Smooth muscle cell (in vitro differentiated cells): ENCODE measurements around the gene MARK1. TPM values are rescaled to one million over a fixed set of nuclear protein-coding genes. Genes with fewer than 3 reads are reported as not detected.

ENCODE experiments used
- DNase-seq: peaks from one replicate; lab custom pipeline; 2025; ENCODE audit not compliant: unreplicated experiment; lab: John Stamatoyannopoulos, UW
- H2AFZ ChIP-seq: fragments of 200-600 bp; sonication (generic); 2 replicates; pipeline ENCODE4 v1.6.0; 2016; ENCODE audit warnings: antibody characterized with exemption, low read depth, mild to moderate bottlenecking
- H3F3A ChIP-seq: fragments of 200-600 bp; sonication (generic); 2 replicates; pipeline ENCODE4 v1.6.0; 2017; ENCODE audit warnings: antibody characterized with exemption, low read depth
- H3K27ac ChIP-seq: fragments of 200-600 bp; sonication (generic); 2 replicates; pipeline ENCODE4 v1.5.1; 2016; ENCODE audit warnings: low read depth, mild to moderate bottlenecking
- H3K27me3 ChIP-seq: fragments of 200-600 bp; sonication (generic); 2 replicates; pipeline ENCODE4 v1.6.1; 2016; ENCODE audit warnings: low read depth, mild to moderate bottlenecking
- H3K36me3 ChIP-seq: fragments of 200-600 bp; sonication (generic); 2 replicates; pipeline ENCODE4 v1.5.1; 2016; ENCODE audit warnings: low read depth
- H3K4me1 ChIP-seq: fragments of 200-600 bp; sonication (generic); 2 replicates; pipeline ENCODE4 v1.5.1; 2016; ENCODE audit warnings: low read depth
- H3K4me2 ChIP-seq: fragments of 200-600 bp; sonication (generic); 2 replicates; pipeline ENCODE4 v1.6.0; 2016; ENCODE audit warnings: mild to moderate bottlenecking
- H3K4me3 ChIP-seq: fragments of 200-600 bp; sonication (generic); 2 replicates; pipeline ENCODE4 v1.5.1; 2016; ENCODE audit warnings: mild to moderate bottlenecking
- H3K79me2 ChIP-seq: fragments of 200-600 bp; sonication (generic); 2 replicates; pipeline ENCODE4 v1.6.0; 2016; ENCODE audit warnings: low read depth, mild to moderate bottlenecking
- H3K9ac ChIP-seq: fragments of 200-600 bp; sonication (generic); 2 replicates; pipeline ENCODE4 v1.6.0; 2016; ENCODE audit warnings: low read depth
- H3K9me3 ChIP-seq: fragments of 200-600 bp; sonication (generic); replicated peaks from 2 replicates; pipeline ENCODE4 v1.5.1; 2016; ENCODE audit warnings: low read depth
- H4K20me1 ChIP-seq: fragments of 200-600 bp; sonication (generic); 2 replicates; pipeline ENCODE4 v1.6.0; 2016; ENCODE audit warnings: low read depth
- WGBS: methylation state at CpG from one replicate; pipeline ENCODE4 v1.1.7; 2016; ENCODE audit warnings: low lambda C conversion rate; 5-methylcytosine and 5-hydroxymethylcytosine counted together
- polyA plus RNA-seq: library from polyadenylated mRNA; unstranded; fragments of >200 nt; fragmentation: Nextera tagmentation; extraction: Ambion mirVana; gene quantifications from 2 replicates; pipeline ENCODE4 v1.2.1, GENCODE V29; 2016
- total RNA-seq: library from RNA; depleted of rRNA; stranded (reverse); fragments of >200 nt; gene quantifications from 2 replicates; pipeline ENCODE4 v1.2.3, GENCODE V29; 2014
- TF ChIP-seq, protein P1 (sequence below): fragments of 200-600 bp; sonication (generic); IDR thresholded peaks from 2 replicates; pipeline ENCODE4 v1.5.1; 2017; ENCODE audit warnings: borderline replicate concordance, mild to moderate bottlenecking, antibody characterized with exemption; ENCODE audit not compliant: insufficient read depth, poor library complexity, severe bottlenecking

The MARK1 gene
- total and polyA plus RNA-seq, 2 experiments from 2014 or later: 4.4 to 5.5 TPM

DNA sequence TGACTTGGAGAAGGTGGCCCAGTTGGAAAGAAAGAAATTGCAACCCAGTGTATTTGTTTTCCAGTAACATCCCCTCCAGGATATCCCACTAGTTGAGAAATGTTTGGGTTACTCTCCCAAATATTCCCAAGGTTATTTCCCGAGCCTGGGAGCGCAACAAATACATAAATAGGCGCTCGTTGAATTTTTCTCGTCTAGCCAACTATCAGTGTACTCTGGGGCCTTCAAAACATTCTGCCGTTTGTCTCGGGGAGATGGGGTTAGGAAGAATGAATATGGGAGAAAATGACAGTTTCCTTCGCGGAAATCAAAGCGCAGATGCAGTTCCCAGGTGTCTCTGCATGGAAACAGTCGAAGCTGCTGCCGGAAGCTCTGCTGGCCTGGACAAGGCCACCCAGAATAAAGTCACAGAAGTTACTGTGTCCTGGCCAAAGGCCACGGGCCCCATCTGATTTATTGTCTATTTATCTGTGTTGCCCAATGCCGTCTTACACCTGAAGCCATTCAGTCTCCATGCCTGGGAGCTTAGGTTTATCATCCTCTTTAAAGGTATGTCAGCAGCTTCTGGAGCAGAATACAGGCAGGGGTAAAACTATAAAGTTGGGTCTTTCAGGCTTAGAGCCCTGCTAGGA is 163.2 kb downstream of the MARK1 start:
- peak overlapping the region; percentile 62 for H3K4me3 ChIP-seq

DNA sequence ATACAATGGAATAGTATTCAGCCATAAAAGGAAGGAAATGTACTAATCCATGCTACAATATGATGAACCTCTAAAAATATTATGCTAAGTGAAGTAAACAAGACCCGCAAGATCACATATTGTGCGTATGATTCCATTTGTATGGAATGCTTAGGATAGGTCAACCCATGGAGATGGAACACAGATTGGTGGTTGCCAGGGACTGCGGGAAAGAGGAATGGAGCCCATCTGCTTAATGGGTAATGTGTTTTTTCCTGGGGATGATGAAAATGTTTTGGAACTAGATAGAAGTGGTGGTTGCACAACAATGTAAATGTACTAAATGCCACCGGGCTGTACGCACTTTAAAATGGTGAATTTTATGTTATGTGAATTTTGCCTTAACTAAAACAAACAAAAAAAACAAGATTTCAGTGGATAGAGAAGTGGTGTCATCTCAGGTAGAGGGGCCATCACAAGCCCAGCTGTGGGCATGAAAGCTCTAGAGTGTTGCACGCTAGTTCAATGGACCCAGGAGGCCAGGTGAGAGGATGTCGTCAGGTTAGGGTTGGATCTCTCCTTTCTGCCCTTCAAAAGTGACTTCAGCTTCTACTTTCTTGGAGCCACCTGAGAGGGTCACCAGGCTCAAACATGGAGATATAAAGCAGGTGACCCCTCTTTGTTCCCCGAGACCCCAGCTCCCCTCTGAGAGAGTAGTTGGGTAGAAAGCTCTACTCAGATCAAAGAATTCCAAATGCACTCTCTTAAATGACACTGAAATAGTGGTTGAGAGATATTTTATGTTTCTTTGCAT is 164.7 kb downstream of the MARK1 start:
- no peaks in the 10 kb centered on the region for H3K9me3 ChIP-seq
- no peaks in the 10 kb centered on the region for H3K79me2 ChIP-seq
- H2AFZ ChIP-seq: no peak overlapping the region
- H3K4me3 ChIP-seq: no peak overlapping the region
- 96% methylated on average over 8 of the region's 8 CpGs for WGBS
- TF ChIP-seq, protein P1, sequence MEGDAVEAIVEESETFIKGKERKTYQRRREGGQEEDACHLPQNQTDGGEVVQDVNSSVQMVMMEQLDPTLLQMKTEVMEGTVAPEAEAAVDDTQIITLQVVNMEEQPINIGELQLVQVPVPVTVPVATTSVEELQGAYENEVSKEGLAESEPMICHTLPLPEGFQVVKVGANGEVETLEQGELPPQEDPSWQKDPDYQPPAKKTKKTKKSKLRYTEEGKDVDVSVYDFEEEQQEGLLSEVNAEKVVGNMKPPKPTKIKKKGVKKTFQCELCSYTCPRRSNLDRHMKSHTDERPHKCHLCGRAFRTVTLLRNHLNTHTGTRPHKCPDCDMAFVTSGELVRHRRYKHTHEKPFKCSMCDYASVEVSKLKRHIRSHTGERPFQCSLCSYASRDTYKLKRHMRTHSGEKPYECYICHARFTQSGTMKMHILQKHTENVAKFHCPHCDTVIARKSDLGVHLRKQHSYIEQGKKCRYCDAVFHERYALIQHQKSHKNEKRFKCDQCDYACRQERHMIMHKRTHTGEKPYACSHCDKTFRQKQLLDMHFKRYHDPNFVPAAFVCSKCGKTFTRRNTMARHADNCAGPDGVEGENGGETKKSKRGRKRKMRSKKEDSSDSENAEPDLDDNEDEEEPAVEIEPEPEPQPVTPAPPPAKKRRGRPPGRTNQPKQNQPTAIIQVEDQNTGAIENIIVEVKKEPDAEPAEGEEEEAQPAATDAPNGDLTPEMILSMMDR: no peak
- H3K9ac ChIP-seq: no peak overlapping the region
- no peak overlapping the region for H3K4me2 ChIP-seq
- no peak overlapping the region for H3K27ac ChIP-seq
- H4K20me1 ChIP-seq: no peaks in the 10 kb centered on the region
- H3K27me3 ChIP-seq: peaks cover 55% of the 10 kb centered on the region
- no peaks in the 10 kb centered on the region for H3K36me3 ChIP-seq
- DNase-seq: no peak
- no peaks in the 10 kb centered on the region for H3F3A ChIP-seq
- no peaks in the 10 kb centered on the region for H3K4me1 ChIP-seq

More for the DNA sequence above, 163.2 kb downstream of the MARK1 start:
- no peak for DNase-seq
- Histone ChIP-seq H3K9me3 (no peaks in the 10 kb centered on the region), H3K4me2 (peak overlapping the region; percentile 87), H3K27ac (no peak overlapping the region), H3K9ac (no peak overlapping the region), H3F3A (no peaks in the 10 kb centered on the region), H3K36me3 (no peaks in the 10 kb centered on the region), H3K27me3 (peaks cover 55% of the 10 kb centered on the region), H4K20me1 (no peaks in the 10 kb centered on the region), H3K79me2 (no peaks in the 10 kb centered on the region), H2AFZ (peak overlapping the region; percentile 84), H3K4me1 (no peaks in the 10 kb centered on the region)
- TF ChIP-seq, protein P1: no peak
- 69% methylated on average over 14 of the region's 14 CpGs for WGBS

DNA sequence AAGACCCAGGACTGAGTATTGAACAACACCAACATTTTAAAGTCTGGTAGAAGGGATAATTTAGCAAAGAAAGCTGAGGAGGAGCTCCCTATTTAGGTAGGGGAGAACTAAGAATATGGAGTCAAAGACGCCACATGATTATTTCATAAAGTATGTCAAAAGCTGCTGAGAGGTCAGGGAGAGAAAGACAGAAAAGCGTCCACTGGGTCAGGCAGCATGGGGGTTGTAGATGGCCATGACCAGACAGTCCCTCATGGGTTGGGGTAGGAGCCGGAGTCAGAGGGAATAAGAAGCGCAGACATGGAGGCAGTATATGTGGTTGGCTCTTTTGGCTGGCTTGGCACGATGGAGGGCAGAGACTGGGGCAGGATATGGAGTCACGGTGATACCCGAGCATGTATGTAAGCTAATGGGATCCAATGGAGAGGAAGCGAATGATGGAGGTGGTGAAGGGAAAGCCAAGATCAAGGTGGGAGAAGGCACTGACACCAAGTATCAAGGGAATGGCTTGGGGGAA is 167.0 kb downstream of the MARK1 start:
- Histone ChIP-seq H3K27ac (no peak overlapping the region), H3K36me3 (no peaks in the 10 kb centered on the region), H3K27me3 (peaks cover 43% of the 10 kb centered on the region), H3K4me3 (no peak overlapping the region), H3K9ac (no peak overlapping the region), H3K79me2 (no peaks in the 10 kb centered on the region), H2AFZ (no peak overlapping the region), H3K9me3 (no peaks in the 10 kb centered on the region), H3K4me1 (no peaks in the 10 kb centered on the region), H3K4me2 (no peak overlapping the region), H4K20me1 (no peaks in the 10 kb centered on the region), H3F3A (no peaks in the 10 kb centered on the region)
- 94% methylated on average over 8 of the region's 8 CpGs for WGBS
- TF ChIP-seq, protein P1: no peak
- DNase-seq: no peak
